H7 (cell line): ENCODE data around the gene C1QTNF7. TPM values are rescaled to one million over a fixed set of nuclear protein-coding genes. Genes with fewer than 3 reads are reported as not detected.

Experiments
- DNase-seq: peaks from one replicate; pipeline ENCODE4 v3.0.0; 2012
- H3K27me3 ChIP-seq: 2 replicates; pipeline ENCODE4 v1.6.0; 2011; ENCODE audit warnings: mild to moderate bottlenecking, low read length; ENCODE audit not compliant: control insufficient read depth, insufficient read depth
- H3K36me3 ChIP-seq: replicated peaks from 2 replicates; pipeline ENCODE4 v1.5.1; 2011; ENCODE audit warnings: low read length; ENCODE audit not compliant: control insufficient read depth, insufficient read depth
- H3K4me3 ChIP-seq: 2 replicates; pipeline ENCODE4 v1.5.1; 2011; ENCODE audit warnings: low read depth, mild to moderate bottlenecking, control low read depth, low read length, moderate library complexity; ENCODE audit not compliant: insufficient read depth
- total RNA-seq: library from RNA; depleted of rRNA; stranded (reverse); fragments of >200 nt; shearing (Covaris generic); gene quantifications from 2 replicates; pipeline ENCODE4 v1.2.3, GENCODE V29; 2014; rRNA removed

Gene C1QTNF7, protein sequence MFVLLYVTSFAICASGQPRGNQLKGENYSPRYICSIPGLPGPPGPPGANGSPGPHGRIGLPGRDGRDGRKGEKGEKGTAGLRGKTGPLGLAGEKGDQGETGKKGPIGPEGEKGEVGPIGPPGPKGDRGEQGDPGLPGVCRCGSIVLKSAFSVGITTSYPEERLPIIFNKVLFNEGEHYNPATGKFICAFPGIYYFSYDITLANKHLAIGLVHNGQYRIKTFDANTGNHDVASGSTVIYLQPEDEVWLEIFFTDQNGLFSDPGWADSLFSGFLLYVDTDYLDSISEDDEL
- total RNA-seq: 0.07 TPM in 1 of 2 replicates, not detected in the other

DNA sequence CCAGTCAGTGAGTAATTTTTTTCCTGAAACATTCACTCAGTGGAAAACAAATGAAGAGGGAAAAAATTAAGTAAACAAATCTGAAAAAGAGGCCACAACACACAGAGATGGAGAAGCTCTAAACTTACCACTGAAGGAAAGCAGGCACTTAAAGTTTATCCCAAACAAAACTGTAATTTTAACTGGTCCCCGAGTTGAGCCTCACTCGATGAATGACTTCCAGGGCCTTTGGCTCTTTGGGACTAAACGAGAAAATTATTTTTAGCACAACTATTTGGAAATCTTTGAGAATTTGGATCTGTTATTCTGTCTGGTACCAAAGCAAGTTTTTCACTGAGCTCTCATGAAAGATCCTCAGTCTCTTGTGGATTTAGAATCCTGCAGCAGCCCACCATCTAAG lies at the start of gene C1QTNF7:
C1QTNF7 (plus strand) TSS at position 333 of the 400 bp plus-strand sequence. CDS start 7,711 bp downstream, outside the sequence.
- Histone ChIP-seq H3K27me3 (no peaks in the 10 kb centered on the region), H3K36me3 (no peaks in the 10 kb centered on the region), H3K4me3 (no peak within 1 kb of the TSS)
- DNase-seq: no peak

DNA sequence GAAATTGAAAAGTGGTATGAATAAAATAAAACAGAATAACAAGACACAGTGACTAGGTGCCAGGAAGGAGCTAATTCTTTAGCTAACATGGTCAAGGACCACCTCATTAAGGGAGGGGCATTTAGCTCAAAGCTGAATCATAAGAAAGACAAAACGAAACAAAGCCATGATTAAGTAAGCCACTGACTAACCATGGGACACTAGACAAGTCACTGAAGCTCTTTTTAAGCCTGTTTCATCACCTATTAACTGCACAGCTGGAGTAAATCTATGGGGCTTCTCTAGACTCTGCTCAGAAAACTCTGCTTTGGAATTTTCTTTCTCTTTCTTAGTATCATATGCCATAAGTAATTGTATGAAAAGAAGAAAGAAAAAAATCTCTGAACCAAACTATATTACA lies 49.8 kb upstream of the C1QTNF7 start:
- Histone ChIP-seq H3K36me3 (no peaks in the 10 kb centered on the region), H3K4me3 (no peak overlapping the region), H3K27me3 (no peaks in the 10 kb centered on the region)
- DNase-seq: no peak

DNA sequence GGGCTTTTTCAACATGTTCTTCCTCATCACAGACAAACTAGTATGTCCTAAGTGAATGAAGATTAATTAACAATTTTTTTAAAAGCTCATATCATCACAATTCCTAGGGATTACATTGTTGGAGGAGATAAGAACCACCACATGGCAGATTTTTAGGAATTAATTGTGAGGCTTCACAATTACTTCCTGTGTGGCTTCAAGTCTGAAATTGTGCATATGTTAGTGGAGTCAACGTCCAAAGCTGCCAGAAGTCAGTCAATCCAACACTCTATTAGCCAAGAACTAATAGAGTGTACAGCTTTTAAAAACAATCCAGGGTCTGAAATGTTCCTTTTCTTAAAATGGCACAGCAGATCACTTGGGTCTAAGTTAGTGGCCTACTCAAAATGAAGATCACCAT lies 49.3 kb upstream of the C1QTNF7 start:
- H3K4me3 ChIP-seq: no peak overlapping the region
- no peaks in the 10 kb centered on the region for H3K36me3 ChIP-seq
- DNase-seq: no peak
- H3K27me3 ChIP-seq: no peaks in the 10 kb centered on the region

DNA sequence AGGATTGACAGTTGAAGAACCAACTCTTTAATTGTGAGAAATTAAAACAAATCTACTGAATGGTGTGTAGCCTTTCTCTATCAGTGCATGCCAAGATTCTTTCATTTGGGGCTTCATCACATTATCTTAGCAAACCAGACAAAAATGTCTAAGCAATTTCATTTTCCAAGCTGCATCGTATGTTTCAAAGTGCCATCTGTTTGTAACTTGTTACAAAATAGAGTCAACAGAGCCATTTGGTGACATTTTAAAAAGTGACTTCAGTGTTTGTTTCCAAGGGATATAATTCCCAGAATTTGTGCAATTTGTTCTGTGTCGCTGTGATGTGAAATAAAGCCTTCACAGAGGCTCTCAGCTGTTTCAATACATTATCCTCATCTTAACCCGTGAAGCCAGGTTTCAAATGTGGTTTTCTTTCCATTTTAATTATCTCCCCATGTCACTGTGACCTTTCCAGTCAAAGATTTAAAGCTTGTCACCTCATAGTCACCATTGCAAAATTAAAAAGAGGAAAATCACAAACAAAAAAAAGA lies 46.0 kb upstream of the C1QTNF7 start:
- no peak for DNase-seq
- no peaks in the 10 kb centered on the region for H3K36me3 ChIP-seq
- no peak overlapping the region for H3K4me3 ChIP-seq
- H3K27me3 ChIP-seq: no peaks in the 10 kb centered on the region

DNA sequence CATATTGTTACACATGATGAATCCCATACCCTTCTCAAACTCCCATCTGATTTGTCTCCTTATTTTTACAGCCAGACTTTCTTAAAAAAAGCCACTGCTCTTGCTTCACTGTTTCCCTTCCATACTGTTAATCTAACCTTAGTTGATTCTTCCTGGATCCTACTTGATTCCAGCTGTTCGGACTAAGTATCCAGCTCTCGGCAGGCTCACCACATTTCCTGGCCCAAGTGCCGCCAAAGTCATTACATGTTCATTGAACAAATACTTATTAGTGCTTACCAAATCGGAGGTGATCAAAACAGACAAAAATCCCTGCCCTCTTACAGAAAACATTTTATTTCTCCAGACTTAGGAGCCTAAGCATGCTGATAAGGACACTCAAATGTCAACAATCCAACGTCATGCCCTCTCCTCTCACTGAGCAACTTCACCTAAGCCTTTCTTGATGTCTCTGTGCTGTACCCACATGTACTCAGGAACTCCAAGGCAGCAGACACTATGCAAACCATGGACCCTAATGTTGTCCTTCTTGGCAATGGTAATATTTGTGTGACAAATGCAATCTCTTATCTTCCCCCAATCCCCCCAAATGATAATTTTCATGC lies 45.1 kb upstream of the C1QTNF7 start:
- Histone ChIP-seq H3K36me3 (no peaks in the 10 kb centered on the region), H3K27me3 (no peaks in the 10 kb centered on the region), H3K4me3 (no peak overlapping the region)
- DNase-seq: no peak

DNA sequence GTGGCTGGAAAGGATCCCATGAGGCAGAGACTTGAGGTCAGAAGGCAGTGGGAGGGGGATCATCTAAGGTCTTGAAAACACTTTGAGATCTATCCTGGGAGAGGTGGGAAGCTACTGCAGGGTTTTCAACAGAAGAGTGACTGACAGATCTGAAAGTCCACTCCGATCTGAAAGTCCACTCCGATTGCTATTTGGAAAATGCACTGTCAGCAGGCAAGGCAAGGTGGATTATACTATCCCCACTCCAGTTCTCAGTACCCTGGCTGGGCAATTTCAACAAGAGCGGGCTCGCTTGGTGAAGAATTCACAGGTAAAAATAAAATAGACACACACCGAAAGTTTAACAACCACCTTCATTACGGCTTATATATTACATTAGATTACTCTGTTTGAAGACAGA lies 42.3 kb upstream of the C1QTNF7 start:
- no peaks in the 10 kb centered on the region for H3K27me3 ChIP-seq
- DNase-seq: no peak
- H3K4me3 ChIP-seq: no peak overlapping the region
- no peaks in the 10 kb centered on the region for H3K36me3 ChIP-seq

DNA sequence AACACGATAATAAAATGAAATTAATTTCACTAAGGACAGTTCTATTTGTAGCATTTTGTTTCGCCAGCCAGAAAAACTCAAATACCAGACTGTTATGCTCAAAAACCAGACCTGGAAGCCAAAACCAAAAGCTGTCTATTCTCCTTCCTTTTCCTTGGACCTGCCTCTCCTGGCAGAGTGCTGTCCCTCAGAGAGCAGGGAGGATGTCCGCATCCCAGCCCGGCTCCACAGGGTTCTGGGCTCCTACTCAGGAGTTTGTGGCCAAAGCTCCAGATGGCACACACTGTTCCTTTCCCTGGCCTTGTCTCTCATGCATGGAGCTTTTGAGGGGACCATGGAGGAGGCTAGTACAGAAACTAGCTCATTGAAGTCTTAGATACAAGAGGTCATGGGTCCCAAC lies 41.9 kb upstream of the C1QTNF7 start:
- no peak for DNase-seq
- no peaks in the 10 kb centered on the region for H3K27me3 ChIP-seq
- no peaks in the 10 kb centered on the region for H3K36me3 ChIP-seq
- no peak overlapping the region for H3K4me3 ChIP-seq

DNA sequence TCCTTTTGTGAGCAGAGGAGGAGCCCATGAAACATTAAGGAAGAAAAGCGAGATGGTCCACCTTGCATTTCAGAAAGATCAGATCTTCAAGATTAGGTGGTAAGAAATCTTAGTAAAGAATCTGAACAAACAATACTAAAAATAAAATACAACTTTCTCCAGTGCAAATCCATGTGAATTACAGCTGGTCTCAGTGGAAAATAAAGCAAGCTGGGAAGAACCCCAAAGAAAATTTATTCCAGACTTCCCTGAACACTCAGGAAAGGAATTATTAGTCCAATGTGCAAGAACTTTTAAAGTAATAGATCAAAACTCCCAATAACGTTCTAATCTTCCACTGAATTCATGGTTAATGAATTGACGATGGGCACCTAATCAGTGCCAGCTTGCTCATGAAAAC lies 37.3 kb upstream of the C1QTNF7 start:
- no peak for DNase-seq
- no peak overlapping the region for H3K4me3 ChIP-seq
- H3K36me3 ChIP-seq: no peaks in the 10 kb centered on the region
- H3K27me3 ChIP-seq: no peaks in the 10 kb centered on the region

DNA sequence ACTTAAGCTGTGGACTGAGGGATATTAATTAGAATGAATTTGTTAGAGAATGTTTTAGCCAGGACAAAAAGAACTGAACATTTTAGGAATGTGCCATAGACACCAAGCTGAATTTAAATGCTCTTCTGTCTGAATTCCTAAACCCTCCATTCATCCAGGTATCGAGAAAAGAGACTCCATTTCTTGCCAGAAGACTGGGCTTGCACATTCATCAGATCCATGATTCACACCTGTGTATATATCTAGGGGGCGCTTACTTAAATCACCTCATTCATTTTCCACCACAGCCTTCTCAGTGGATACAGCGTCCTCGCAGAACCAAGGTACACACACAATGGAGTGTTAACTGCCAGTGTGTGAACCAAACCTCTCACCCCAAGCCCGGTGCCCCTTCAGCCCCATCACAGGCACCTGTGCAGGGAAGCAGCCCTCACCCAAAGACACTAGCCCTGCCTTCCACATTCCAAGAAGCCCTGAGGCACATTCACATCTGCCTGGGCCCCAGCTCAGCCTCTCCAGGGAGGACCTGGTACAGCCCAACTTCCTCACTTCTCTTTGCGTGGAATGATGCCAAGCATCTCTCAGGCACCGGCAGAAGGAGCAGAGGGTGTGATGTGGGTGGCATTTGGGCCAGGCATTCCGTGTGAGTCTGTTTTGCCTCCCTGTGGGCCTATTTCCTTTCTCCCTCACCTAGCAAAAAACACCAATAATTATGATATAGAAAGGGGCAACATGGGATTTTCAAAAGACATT lies 35.6 kb upstream of the C1QTNF7 start:
- Histone ChIP-seq H3K36me3 (no peaks in the 10 kb centered on the region), H3K27me3 (no peaks in the 10 kb centered on the region), H3K4me3 (no peak overlapping the region)
- DNase-seq: no peak

DNA sequence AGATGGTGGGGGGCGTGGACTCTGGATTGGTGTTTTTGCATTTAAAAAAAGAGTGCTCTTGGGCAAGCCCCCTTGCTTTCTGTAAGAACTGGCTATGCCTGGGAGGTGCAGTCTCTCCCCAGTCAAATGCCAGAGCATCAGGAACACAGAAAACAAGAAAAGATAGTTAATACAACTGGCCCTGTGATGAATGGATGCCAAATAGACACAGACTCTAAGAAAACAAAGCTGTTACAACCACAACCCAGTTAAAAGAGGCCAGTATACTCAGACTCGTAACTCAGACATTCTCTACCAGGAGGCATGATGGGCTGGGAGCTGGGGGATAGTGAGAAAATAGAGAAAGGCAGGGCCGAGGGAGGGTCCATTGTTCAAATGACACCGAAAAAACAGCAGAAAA lies 32.5 kb upstream of the C1QTNF7 start:
- no peak overlapping the region for H3K4me3 ChIP-seq
- H3K36me3 ChIP-seq: no peaks in the 10 kb centered on the region
- no peaks in the 10 kb centered on the region for H3K27me3 ChIP-seq
- DNase-seq: no peak

DNA sequence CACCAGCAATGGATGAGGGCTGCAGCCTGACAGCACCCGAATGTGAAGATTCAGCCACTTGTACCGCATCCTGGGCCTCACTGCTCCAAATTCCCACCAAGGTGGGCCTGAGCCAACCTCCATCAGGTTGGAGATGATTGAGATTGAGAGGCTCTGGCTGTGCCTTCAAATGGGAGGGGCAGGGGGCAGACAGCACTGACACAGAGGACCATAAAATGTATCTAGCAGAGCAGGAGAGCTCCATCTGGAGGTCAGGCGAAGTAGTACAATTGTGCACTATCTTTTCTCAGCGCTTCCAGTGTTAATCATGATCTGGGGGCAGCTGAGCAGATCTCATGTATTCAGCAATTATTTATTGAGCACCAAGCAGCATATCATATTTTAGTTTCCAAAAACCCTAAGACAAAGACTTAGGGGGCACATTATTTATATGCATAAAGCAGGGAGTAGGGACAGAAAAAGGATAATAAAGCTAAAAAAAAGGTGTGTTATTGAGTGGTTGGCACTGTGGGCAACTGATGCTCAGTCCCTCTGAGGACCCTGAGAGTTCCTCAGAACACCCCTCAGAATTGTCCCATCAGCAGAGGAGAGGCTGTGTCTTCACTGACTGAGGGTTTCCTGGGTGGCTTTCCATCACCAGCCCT lies 31.6 kb upstream of the C1QTNF7 start:
- DNase-seq: peak; percentile 49
- Histone ChIP-seq H3K4me3 (no peak overlapping the region), H3K36me3 (no peaks in the 10 kb centered on the region), H3K27me3 (no peaks in the 10 kb centered on the region)

DNA sequence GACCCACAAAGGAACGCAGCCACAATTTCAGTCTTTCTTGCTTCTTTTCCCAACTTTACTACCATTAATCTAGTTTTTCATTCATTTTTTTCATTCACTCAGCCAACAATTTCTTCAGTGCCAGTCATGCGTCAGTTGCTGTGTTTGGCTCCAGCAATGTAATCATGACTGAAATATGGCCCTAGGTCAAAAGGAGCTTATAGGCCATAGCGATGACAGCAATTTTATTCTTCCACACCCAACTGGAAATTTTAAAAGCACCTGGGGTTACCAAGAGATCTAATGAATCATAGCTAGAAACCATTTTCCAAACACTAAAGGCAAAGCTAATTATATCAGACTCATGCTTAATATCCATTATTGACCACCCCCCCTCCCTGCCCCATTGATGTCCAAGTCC lies 29.8 kb upstream of the C1QTNF7 start:
- Histone ChIP-seq H3K4me3 (no peak overlapping the region), H3K27me3 (no peaks in the 10 kb centered on the region), H3K36me3 (no peaks in the 10 kb centered on the region)
- no peak for DNase-seq

DNA sequence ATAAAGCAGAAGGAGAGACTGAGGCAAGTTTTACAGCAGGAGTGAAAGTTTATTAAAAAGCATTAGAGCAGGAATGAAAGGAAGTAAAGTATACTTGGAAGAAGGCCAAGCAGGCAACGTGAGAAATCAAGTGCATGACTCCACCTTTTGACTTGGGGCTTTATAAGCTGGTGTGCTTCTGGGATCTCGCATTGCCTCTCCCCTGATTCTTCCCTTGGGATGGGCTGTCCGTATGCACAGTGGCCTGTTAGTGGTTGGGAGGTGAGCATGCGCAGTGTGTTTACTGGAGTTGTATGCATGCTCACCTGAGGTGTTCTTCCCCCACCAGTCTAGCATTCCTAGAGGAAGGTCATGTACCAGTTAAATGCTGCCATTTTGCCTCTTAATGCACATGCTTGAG lies 29.1 kb upstream of the C1QTNF7 start:
- no peaks in the 10 kb centered on the region for H3K36me3 ChIP-seq
- no peak overlapping the region for H3K4me3 ChIP-seq

DNA sequence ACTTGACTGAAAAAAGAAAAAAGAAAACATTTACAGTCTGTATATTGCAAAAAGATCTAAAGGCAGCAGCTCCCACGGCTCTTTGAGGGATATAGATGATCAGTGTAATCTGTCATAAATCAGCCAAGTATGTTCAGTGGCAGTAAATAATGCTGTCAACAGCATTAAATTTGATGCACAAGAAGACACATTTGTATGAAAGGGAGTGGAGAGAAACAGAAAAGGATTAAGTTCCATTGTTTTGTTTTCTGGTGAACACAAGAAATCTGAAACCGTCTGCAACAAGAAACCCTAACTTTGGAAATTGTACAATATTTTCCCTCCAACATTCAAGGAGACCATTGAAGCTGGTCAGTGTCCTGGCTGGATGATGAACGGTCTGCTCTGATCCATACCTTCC lies 27.6 kb upstream of the C1QTNF7 start:
- H3K36me3 ChIP-seq: no peaks in the 10 kb centered on the region
- no peak for DNase-seq
- H3K4me3 ChIP-seq: no peak overlapping the region
- no peaks in the 10 kb centered on the region for H3K27me3 ChIP-seq

More for the DNA sequence above, 29.1 kb upstream of the C1QTNF7 start:
- H3K27me3 ChIP-seq: no peaks in the 10 kb centered on the region
- no peak for DNase-seq
